HepG2 (cell line): ENCODE measurements around the gene SPRED2. TPM values are rescaled to one million over a fixed set of nuclear protein-coding genes. Genes with fewer than 3 reads are reported as not detected.

Experiments
- ETS1 ChIP-seq: sonication (generic); formaldehyde crosslinking; IDR thresholded peaks from 2 replicates; pipeline ENCODE4 v1.4.0; 2020; ENCODE audit warnings: missing genetic modification reagents
- FOXA1 ChIP-seq, 2 experiments: fragments of 450-650 bp in 1 of 2; sonication (generic) in 1 of 2; formaldehyde crosslinking in 1 of 2; IDR thresholded peaks; 2 replicates each; pipeline versions ENCODE4 v1.4.0 to v1.6.1; 2016 to 2020; ENCODE audit warnings: missing genetic modification reagents in 1 of 2
- GZF1 ChIP-seq: sonication (generic); formaldehyde crosslinking; IDR thresholded peaks from 2 replicates; pipeline ENCODE4 v1.5.1; 2020; ENCODE audit warnings: mild to moderate bottlenecking, missing genetic modification reagents
- KDM5B ChIP-seq: sonication (generic); formaldehyde crosslinking; IDR thresholded peaks from 2 replicates; pipeline ENCODE4 v1.4.0; 2020; ENCODE audit warnings: missing genetic modification reagents, mild to moderate bottlenecking, borderline replicate concordance
- POLR2A ChIP-seq, 2 experiments: IDR thresholded peaks; 2 replicates each; pipeline ENCODE4 v1.6.1; 2011; ENCODE audit warnings: low read depth in 2 of 2, low read length in 2 of 2, mild to moderate bottlenecking in 1 of 2, moderate library complexity in 1 of 2; ENCODE audit not compliant: insufficient read depth in 1 of 2
- TARDBP ChIP-seq: sonication (generic); formaldehyde crosslinking; IDR thresholded peaks from 2 replicates; pipeline ENCODE4 v1.8.0; 2022; ENCODE audit warnings: mild to moderate bottlenecking, missing genetic modification reagents
- TFAP4 ChIP-seq: sonication (generic); IDR thresholded peaks from 2 replicates; pipeline ENCODE4 v1.6.1; 2016; ENCODE audit warnings: low read depth, borderline replicate concordance
- YEATS2 ChIP-seq: sonication (generic); formaldehyde crosslinking; IDR thresholded peaks from 2 replicates; pipeline ENCODE4 v1.4.0; 2020; ENCODE audit warnings: missing genetic modification reagents, borderline replicate concordance
- ZBTB7A ChIP-seq: sonication (generic); formaldehyde crosslinking; IDR thresholded peaks from 2 replicates; pipeline ENCODE4 v1.8.0; 2022; ENCODE audit warnings: mild to moderate bottlenecking, missing genetic modification reagents
- ZEB1 ChIP-seq: IDR thresholded peaks from 2 replicates; pipeline ENCODE4 v1.6.1; 2012; ENCODE audit warnings: mild to moderate bottlenecking, low read depth, inconsistent platforms; ENCODE audit not compliant: insufficient replicate concordance
- ZNF18 ChIP-seq: sonication (generic); formaldehyde crosslinking; IDR thresholded peaks from 2 replicates; pipeline ENCODE4 v1.8.0; 2022; ENCODE audit warnings: mild to moderate bottlenecking, missing genetic modification reagents; ENCODE audit not compliant: insufficient replicate concordance
- polyA plus RNA-seq, 8 experiments: library from polyadenylated mRNA; depleted of rRNA in 3 of 8; stranded (reverse) in 7 of 8; unstranded in 1 of 8; fragments of >200 nt; fragmentation: Illumina TruSeq in 4 of 8; extraction: Trizol in 4 of 8; gene quantifications; 2 replicates each; pipeline versions ENCODE4 v1.2.1 to v1.2.3, GENCODE V29; 2011 to 2016; ENCODE audit warnings: low read depth in 4 of 8, missing spikeins in 1 of 8, mixed read lengths in 1 of 8; ENCODE audit not compliant: insufficient read depth in 1 of 8
- total RNA-seq, 5 experiments: library from RNA; depleted of rRNA; stranded (reverse); fragments of >200 nt; fragmentation: Illumina TruSeq; extraction: Trizol; gene quantifications; 2 replicates each; pipeline ENCODE4 v1.2.3, GENCODE V29; 2016; ENCODE audit warnings: low read depth in 1 of 5
- TF ChIP-seq, protein P1 (sequence below): sonication (generic); formaldehyde crosslinking; IDR thresholded peaks from 2 replicates; pipeline ENCODE4 v1.4.0; 2020; ENCODE audit warnings: low read depth, mild to moderate bottlenecking, missing genetic modification reagents
- TF ChIP-seq, protein P2 (sequence below): sonication (generic); formaldehyde crosslinking; IDR thresholded peaks from 2 replicates; pipeline ENCODE4 v1.9.0; 2022; ENCODE audit warnings: low read depth, missing genetic modification reagents
- TF ChIP-seq, protein P3 (sequence below): sonication (generic); formaldehyde crosslinking; IDR thresholded peaks from 2 replicates; pipeline ENCODE4 v1.4.0; 2020; ENCODE audit warnings: missing genetic modification reagents, borderline replicate concordance

The SPRED2 gene
- total and polyA plus RNA-seq, 2 of the 13 experiments (the other 11 are each of a cell fraction or from before 2014, with no cell fraction given) = 13.0 to 37.0 TPM

GRCh38 chr2:65431421-65432226, 775 bp downstream of the SPRED2 start (continued):
- TF ChIP-seq, protein P1, sequence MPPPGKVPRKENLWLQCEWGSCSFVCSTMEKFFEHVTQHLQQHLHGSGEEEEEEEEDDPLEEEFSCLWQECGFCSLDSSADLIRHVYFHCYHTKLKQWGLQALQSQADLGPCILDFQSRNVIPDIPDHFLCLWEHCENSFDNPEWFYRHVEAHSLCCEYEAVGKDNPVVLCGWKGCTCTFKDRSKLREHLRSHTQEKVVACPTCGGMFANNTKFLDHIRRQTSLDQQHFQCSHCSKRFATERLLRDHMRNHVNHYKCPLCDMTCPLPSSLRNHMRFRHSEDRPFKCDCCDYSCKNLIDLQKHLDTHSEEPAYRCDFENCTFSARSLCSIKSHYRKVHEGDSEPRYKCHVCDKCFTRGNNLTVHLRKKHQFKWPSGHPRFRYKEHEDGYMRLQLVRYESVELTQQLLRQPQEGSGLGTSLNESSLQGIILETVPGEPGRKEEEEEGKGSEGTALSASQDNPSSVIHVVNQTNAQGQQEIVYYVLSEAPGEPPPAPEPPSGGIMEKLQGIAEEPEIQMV (CRISPR knock-in tag) = no peak
- TF ChIP-seq, protein P2, sequence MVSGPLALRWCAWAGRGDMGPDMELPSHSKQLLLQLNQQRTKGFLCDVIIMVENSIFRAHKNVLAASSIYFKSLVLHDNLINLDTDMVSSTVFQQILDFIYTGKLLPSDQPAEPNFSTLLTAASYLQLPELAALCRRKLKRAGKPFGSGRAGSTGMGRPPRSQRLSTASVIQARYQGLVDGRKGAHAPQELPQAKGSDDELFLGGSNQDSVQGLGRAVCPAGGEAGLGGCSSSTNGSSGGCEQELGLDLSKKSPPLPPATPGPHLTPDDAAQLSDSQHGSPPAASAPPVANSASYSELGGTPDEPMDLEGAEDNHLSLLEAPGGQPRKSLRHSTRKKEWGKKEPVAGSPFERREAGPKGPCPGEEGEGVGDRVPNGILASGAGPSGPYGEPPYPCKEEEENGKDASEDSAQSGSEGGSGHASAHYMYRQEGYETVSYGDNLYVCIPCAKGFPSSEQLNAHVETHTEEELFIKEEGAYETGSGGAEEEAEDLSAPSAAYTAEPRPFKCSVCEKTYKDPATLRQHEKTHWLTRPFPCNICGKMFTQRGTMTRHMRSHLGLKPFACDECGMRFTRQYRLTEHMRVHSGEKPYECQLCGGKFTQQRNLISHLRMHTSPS = no peak
- no peak for TF ChIP-seq ZNF18 (CRISPR knock-in tag)
- no peak for TF ChIP-seq ETS1
- no peak for TF ChIP-seq GZF1
- no peak; the same call in 1 of the 2 replicates for TF ChIP-seq ZBTB7A (CRISPR knock-in tag)
- TF ChIP-seq FOXA1 (IDR thresholded peaks at IDR 0.05) = no peak
- TF ChIP-seq FOXA1 (CRISPR knock-in tag; IDR thresholded peaks at IDR 0.05) = no peak
- no peak for TF ChIP-seq TARDBP (CRISPR knock-in tag)
- no peak for TF ChIP-seq YEATS2 (CRISPR knock-in tag)
- no peak for TF ChIP-seq TFAP4
- no peak for TF ChIP-seq KDM5B (CRISPR knock-in tag)
- no peak; a peak in 1 of 4 replicates for TF ChIP-seq POLR2A (IDR thresholded peaks at IDR 0.05; ENCODE audit: insufficient read depth in 1 of 2, low read depth in 2 of 2, low read length in 2 of 2)
- peak; percentile 20 for TF ChIP-seq ZEB1
- TF ChIP-seq, protein P3, sequence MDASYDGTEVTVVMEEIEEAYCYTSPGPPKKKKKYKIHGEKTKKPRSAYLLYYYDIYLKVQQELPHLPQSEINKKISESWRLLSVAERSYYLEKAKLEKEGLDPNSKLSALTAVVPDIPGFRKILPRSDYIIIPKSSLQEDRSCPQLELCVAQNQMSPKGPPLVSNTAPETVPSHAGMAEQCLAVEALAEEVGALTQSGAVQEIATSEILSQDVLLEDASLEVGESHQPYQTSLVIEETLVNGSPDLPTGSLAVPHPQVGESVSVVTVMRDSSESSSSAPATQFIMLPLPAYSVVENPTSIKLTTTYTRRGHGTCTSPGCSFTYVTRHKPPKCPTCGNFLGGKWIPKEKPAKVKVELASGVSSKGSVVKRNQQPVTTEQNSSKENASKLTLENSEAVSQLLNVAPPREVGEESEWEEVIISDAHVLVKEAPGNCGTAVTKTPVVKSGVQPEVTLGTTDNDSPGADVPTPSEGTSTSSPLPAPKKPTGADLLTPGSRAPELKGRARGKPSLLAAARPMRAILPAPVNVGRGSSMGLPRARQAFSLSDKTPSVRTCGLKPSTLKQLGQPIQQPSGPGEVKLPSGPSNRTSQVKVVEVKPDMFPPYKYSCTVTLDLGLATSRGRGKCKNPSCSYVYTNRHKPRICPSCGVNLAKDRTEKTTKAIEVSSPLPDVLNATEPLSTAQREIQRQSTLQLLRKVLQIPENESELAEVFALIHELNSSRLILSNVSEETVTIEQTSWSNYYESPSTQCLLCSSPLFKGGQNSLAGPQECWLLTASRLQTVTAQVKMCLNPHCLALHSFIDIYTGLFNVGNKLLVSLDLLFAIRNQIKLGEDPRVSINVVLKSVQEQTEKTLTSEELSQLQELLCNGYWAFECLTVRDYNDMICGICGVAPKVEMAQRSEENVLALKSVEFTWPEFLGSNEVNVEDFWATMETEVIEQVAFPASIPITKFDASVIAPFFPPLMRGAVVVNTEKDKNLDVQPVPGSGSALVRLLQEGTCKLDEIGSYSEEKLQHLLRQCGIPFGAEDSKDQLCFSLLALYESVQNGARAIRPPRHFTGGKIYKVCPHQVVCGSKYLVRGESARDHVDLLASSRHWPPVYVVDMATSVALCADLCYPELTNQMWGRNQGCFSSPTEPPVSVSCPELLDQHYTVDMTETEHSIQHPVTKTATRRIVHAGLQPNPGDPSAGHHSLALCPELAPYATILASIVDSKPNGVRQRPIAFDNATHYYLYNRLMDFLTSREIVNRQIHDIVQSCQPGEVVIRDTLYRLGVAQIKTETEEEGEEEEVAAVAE = no peak
